HG03064 (cell line): ENCODE data around the gene PKP3.

Experiments
- ATAC-seq: cut with Tn5 transposase; IDR thresholded peaks from one replicate; pipeline ENCODE4 v1.9.1; 2021; ENCODE audit warnings: low read depth; ENCODE audit not compliant: unreplicated experiment

PKP3 gene

DNA sequence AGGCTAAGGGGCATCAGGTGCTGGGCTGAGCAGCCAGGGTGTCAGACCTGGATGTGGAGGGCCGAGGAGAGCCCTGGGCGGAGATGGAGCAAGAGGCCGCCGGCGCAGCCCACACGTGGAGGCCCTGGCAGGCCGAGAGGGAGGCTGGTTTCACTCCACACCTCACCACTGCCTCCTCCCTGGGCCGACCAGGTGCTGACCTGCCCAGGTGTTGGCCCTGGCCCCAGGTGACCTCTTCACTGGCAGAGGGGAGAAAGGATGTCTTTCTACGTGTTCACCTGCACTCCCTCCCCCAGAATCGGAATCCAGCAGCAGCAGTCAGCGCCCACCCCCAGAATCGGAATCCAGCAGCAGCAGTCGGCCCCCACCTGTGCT lies 47.0 kb downstream of the PKP3 start:
- ATAC-seq: no peak

DNA sequence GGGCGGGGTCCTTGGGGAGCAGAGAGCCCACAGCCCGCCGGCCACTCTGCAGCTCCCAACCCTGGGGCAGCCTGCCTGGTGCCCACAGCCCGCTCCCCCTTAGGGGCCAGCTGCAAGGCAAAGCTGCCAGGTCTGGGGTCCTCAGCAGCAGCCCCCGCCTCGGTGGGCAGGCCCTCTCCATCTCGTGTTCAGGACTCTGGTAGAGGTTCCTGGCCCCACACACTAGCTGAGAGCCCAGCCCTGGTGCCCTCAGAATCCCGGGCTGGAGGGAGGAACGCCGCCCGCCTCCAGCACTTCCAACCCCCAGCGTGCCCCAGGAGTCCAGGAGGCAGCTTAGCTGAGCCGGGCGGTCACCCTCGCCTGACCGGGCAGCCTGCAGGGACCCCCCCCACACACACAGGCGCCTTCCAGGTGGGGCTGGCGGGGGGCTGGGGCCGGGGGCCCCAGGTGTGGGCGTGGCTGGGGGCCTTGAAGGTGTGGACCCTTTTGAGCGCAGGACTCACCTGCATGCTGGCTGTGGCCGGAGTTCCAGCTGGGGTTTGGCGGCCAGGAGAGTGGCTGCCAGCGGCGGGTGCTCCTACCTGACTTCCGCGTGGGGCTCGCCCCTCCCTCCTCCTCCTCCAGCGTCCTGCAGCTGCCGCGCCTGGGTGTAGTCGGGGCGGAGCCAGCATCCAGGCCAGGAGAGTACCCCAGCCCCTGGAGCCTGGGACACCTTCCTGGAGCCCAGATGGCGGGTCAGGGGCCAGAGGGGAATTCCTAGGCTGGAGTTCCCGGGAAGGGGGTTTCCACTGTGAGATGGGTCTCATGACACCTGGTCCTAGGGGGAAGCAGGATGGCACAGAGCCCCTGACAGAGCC lies 47.6 kb downstream of the PKP3 start, which contains the start of gene ANO9:
Gene ANO9 (minus strand): TSS at position 594 of the 857 bp plus-strand sequence. CDS start 85 bp downstream, at position 509.
- no peak for ATAC-seq

DNA sequence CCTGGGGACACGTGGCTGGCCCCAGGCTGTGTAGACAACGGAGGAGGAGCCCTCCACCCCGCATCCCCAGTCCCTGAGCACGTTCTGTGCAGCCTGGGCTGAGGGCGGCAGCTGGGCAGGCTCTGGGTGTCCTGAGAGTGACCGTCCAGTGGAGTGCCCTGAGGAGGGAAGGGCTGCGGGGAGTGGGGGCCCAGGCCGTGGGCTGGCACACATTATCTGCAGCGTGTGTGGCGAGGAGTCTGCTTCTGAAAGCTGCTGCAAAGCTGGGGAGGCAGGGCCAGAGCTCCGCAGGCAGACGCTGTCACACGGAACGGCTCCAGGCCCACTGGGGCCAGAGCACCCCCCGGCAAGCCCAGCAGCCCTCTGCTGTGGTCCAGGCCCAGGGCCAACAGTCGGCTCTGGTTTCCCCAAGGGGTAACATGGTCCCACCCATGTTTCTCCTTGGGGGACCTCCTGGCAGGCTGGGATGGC lies 48.6 kb downstream of the PKP3 start:
- no peak for ATAC-seq

DNA sequence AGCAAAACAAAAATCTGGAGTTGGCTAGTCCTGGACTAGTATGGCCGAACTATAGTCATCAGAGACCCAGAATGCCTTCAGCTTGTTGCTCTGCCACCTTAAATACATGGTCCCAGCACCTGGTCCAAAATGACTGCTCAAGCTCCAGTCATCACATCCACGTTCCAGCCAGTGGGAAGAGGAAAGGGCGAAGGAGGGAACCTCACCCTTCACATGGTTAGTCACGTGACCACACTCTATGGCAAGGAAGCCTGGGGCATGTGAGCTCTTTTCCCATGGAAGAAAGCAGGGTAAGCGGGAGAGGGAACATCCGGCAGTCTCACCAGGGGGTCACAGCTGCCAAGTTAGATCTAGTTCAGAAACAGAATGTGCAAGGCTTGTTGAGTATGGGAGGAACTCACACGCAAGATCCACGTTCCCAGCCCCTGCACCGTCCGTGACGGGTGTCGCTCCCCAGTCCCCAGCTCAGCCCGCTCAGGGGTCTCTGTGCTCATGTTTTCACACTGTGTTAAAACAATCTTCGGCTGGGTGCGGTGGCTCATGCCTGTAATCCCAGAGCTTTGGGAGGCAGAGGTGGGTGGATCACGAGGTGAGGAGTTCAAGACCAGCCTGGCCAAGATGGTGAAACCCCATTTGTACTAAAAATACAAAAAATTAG lies 49.7 kb downstream of the PKP3 start:
- no peak for ATAC-seq

DNA sequence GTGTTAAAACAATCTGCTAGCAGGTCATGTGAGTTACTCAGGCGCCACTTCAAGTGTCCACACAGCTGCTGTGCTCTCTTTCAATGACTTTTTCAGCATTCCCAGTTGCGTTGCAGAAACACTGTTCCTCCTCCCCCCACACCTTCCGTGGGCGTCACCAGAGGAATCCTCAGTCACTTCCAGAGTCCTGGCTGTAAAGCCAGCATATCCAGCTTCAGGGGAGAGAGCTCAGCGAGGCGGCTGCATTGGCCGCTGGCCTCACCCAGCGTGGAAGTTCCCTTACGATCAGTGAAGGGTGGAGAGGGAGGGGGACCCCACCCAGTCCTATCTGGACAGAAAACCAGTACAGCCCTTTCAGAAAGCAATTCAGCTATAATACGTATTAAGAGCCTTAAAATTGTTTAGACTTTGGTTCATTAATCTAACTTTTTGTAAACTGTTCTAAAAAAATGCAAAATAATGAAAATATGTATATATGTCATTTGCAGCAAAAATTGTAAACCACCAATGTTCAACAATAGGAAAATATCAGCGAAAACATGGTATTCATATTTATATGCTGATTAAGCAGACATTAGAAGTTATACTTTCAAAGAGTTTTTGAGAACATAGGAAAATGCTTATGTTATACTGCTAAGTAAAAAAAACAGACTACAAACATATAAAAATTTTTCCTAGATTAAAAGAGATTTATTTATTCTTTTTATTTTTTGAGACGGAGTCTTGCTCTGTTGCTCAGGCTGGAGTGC lies 50.6 kb downstream of the PKP3 start:
- no peak for ATAC-seq

DNA sequence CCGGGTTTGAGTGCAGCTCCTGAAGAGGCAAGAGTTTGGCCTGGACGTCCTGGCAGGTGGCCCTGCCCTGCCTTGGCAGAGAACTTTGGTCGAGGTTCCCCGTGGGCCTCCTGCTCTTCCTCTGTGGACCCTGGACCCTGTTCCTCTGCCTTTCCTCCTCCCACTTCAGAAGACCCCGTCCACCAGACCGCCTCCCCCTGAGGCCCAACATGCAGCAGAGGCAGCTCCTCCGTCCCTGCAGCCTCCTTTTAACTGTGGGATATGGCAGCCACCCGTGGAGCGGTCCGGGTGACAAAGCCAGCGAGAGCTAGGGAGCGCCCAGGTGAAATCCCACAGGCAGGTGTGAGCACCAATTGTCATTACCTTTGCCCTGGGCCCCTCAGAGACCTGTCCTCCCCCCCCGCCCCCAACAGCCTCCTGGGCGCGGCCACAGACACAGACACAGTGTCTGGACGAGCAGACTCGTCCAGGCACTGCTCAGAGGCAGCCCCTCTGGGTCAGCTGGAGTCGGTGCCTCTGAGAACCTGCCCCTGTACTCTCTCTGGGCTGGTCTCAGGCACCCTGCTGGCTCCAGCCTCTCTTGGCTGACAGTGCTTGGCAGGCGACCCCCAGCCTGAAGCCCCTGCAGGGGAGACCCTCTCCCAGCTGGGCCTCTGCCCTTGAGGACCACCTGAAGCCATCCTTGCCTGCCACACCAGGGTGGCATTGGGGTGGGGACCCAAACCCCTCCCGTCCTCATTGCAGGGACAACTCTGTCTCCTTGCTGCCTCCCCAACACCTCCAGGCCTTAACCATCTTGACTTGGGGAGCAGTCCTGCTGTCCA lies 52.0 kb downstream of the PKP3 start:
- no peak for ATAC-seq

DNA sequence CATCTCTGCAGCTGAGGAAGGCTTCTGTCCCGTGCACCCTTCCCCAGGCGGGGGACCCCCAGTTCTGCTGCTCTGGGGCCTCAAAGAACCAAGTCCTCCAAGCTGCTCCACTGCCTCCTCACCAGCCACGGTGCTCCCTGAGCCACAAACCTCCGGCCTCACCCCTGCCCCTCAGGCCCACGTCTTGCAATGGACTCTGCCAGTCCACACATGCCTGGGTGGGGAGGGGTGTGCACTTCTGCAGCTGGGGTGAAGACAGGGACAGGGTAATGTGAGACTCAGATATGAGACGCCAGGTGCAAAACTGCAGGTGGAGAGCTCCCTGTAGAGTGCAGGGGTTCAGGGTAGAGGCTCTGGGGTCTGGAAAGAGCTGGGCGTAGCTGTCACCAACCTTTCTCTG lies 52.9 kb downstream of the PKP3 start:
- ATAC-seq: no peak

DNA sequence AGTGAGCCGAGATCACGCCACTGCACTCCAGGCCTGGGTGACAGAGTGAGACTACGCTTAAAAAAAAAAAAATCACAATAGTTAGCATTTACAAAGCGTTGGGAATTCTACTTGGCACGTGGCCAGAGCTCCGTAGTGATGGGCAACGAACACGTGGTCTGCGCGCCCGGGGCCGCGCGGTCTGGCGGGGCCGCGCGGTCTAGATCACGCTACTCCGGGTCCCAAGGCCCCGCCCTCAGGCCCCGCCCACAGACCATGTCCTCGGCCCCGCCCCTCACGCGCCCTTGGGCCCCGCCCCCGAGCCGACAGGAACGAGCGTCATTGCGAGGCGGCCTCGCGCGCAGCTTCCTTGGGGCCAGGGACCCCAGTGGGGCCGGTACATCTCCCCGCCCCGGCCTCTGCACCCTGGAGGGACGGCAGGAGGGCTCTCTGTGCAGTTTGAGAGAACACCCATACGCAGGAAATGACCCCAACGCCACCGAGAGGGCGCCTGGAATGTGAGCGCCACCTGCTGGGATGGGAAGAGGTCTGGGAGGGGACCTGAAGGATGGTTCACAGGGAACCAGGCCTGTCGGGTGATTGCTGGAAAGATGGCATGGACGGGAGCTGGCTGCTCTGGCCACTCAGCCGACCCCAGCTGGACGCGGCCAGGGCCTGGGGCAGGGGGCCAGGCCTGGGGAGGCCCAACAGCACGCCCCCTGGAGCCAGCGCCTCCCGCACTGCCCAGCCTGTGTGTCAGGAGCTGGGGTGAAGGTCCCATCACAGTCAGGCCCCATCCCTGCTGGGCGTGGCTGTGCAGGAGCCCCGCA lies 54.1 kb downstream of the PKP3 start:
- peak; percentile 48 for ATAC-seq

DNA sequence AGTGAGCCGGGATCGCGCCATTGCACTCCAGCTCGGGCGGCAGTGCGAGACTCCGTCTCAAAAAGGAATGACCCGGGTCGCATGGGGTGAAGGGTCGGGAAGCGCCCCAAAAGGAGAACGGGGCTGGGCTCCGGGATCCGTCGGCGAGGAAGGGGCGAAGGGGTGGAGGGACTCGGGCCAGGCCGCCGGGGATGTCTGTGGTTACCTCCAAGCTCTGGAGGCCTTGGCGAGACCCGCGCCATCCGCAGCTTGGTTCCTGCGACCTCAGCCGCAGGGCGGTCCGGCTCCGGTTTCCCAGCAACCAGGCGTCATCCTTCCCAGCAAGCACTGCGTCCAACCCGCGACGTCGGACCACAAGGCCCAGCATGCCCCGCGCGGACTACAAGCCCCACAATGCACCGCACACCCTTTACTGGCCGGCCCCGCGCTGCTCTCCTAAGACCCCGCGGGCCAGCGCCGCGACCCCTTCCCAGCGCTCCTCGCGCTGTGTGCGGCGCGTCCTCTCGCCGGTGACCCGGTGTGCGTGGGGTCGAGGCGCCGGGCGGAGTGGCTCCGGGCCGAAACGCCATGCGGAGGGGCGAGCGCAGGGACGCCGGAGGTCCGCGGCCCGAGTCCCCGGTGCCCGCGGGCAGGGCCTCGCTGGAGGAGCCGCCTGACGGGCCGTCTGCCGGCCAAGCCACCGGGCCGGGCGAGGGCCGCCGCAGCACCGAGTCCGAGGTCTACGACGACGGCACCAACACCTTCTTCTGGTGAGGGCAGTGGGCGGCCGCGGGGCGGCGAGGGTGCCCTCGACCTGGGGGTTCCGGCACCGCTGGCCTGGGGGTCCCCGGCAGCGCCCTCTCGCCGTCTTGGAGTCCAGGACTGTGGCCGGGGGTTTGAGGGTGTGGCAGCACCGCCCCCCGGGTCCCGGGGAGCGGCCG lies 56.1 kb downstream of the PKP3 start, which contains the start of gene PTDSS2:
Gene PTDSS2 (plus strand): TSS at position 391 of the 920 bp plus-strand sequence. CDS start 177 bp downstream, at position 568.
- peak; percentile 70 for ATAC-seq

DNA sequence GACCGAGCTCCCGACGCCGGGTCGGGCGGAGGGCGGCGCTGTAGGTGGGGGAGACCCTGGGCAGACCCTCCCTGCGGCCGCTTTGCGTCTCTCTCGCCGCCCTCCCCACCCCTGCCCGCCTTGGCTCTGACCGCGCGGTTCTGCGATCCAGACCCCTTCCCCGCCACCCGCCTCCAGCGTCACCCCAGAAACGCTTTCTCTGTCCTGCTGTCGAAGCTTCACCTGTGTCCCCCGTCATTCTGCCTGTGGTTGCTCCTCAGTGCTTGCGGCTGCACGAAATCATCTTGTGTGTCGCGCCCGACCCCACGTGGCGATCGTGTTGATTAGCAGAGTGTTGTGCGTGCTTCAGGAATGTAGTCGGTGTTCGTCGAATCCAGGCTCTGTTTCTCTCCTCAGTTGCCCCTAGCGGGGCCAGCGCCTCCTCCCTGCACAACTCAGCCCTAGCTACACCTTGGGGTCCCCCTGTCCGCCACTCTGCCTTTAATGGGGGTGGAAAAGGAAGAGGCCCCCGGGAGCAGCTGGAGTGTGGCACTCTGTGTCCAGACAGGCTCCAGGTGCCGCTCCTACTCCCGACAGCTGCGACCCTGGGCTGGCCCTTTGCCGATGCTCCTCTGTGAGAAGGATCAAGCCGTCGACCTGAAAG lies 56.9 kb downstream of the PKP3 start:
- no peak for ATAC-seq

DNA sequence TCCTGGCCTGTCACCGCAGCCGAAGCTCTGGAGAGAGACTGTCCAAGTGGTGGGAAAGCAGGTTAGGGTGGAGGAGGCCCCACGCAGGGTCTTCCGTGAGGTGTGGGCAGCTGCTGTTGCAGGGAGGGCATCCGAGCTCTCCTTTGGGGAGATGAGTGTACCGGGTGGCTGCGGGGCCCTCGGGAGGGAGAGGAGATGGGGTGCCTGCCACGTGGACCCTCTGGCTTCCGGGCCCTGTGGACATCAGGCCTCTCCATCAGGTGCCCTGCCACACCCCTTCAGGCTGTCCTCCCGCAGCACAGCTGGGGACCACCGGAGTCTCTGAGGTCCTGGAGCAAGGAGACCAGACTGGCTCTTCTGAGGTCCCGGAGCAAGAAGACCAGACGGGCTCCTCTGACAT lies 57.7 kb downstream of the PKP3 start:
- no peak for ATAC-seq

DNA sequence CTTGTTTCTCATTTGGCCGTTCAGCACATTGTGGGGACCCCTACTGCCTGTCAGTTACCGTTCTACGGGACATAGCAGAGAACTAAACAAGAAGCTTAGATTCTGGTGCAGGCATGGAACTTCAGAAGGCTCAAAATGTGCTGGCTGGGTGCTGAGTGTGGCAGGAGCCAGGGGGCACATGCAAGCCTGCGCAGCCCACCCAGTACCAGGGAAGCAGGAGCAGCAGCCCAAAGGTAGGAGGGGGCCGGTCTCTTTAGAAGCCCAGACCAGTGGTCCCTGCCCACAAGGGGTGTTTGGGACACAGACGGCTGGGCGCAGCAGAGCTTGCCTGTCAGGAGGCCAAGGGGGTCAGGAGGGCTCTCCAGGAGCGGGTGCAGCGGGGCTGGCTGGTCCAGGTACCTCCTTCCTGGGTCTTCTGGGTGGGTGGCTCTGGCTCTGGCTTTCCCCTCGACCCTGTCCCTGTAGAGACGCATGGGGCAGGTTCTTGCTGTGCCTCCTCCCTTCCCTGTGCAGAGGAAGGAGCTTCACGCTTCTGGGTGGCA lies 58.3 kb downstream of the PKP3 start:
- no peak for ATAC-seq

DNA sequence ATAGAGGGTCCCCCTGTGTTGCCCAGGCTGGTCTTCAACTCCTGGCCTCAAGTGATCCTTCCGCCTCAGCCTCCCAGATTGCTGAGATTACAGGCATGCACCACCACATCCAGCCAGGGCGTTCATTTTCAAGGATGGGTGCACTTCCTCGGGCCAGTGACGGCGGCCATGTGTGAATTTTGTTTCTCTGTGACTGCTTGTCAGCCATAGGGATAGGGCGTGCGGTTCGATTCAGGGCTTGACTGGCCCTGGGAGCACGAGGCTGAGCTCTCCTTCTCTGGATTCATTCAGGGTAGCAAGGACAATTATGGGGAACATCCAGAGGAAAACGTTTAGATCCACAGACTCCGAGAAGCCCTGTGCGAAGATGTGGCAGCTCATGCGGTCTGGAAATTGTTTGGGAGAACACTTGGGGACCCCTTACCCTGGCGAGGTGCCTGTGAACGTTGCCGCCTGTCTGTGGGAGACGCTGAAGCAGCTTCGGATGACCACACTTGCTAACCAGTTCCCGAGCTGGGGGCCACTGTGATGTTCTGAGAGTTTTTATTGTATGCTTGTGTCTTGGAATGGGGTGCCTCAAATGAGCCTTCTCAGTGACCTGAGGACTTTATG lies 59.0 kb downstream of the PKP3 start:
- no peak for ATAC-seq

DNA sequence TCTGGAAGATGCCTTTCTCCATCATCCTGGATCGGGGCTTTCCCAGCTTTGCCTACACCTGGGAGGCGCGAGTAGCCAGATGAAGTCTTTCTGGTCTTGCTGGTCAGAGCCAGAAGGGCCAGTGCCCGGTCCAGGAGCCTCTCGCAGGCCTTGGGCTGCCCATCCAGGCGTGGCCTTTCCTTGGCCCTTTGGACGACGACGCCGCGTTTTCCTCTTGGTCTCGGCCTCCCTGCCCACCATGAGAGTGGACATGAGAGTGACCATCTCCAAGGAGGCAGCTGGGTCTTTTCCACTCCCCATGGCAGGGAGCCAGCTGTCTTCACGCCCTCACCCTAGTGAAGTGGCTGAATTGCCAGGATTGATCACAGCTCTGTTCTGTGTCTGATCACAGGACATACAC lies 59.6 kb downstream of the PKP3 start:
- no peak for ATAC-seq

DNA sequence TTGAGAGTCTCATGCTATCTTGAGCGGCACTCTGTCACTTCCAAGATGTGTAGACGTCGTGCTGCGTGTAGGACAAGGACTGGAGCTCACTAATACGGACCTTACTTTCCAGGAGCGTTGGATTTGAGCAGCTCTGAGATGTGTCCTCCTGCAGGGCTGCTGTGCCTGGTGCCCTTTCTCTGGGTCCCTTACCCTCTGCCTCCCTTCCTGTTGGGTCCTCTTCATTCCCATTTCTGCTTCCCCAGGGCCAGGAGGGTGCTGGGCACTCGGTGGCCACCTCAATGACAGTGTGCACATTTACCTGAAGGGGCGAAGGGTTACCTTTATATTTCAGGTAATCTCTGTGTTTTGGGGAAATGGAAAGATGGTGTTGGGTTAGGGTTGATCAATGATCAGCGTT lies 60.0 kb downstream of the PKP3 start:
- ATAC-seq: no peak
